Sigmoid colon (tissue), 7 donors: ENCODE measurements around the gene RTL10. TPM values are rescaled to one million over a fixed set of nuclear protein-coding genes. Genes with fewer than 3 reads are reported as not detected.

Experiments used
- DNase-seq: peaks from one replicate; pipeline ENCODE4 v3.0.0-alpha.2; 2019
- H3K27ac ChIP-seq, 4 donors: fragments of 200-600 bp; sonication (generic); one replicate each; pipeline ENCODE4 v1.5.1; 2016 to 2019; ENCODE audit warnings: mild to moderate bottlenecking in 1 of 4
- H3K27me3 ChIP-seq, 3 donors: fragments of 200-600 bp; sonication (generic); one replicate each; pipeline ENCODE4 v1.5.1; 2019; ENCODE audit warnings: mild to moderate bottlenecking in 1 of 3
- H3K36me3 ChIP-seq, 4 donors: fragments of 200-600 bp; sonication (generic); one replicate each; pipeline ENCODE4 v1.5.1; 2016 to 2019
- H3K4me1 ChIP-seq, 4 donors: fragments of 200-600 bp; sonication (generic); one replicate each; pipeline ENCODE4 v1.5.1; 2017 to 2019
- H3K4me3 ChIP-seq, 4 donors: fragments of 200-600 bp; sonication (generic); one replicate each; pipeline ENCODE4 v1.5.1; 2017 to 2019; ENCODE audit warnings: mild to moderate bottlenecking in 2 of 4, moderate library complexity in 1 of 4
- H3K9me3 ChIP-seq, 4 donors: fragments of 200-600 bp in 3 of 4; sonication (generic) in 3 of 4; one replicate each; pipeline versions ENCODE4 v1.5.1 to v1.6.1; 2013 to 2019
- EP300 ChIP-seq, 4 donors: sonication (generic); formaldehyde crosslinking; IDR thresholded peaks; one replicate each; pipeline ENCODE4 v1.6.1; 2017; ENCODE audit warnings: antibody characterized with exemption in 4 of 4
- POLR2A ChIP-seq, 2 donors: fragments of 450-650 bp; IDR thresholded peaks; one replicate each; pipeline ENCODE4 v1.6.1; 2016; ENCODE audit warnings: antibody characterized with exemption in 2 of 2, mild to moderate bottlenecking in 2 of 2, moderate library complexity in 2 of 2
- POLR2AphosphoS5 ChIP-seq, 4 donors: sonication (generic); formaldehyde crosslinking; IDR thresholded peaks; one replicate each; pipeline ENCODE4 v1.6.1; 2017; ENCODE audit warnings: antibody characterized with exemption in 4 of 4
- WGBS, 2 donors: extraction: QIAGEN DNeasy Blood & Tissue Kit; methylation state at CpG; one replicate each; pipeline ENCODE4 v1.1.7; 2013; 5-methylcytosine and 5-hydroxymethylcytosine counted together
- intact Hi-C: fragments of 100-400 bp; cut with DNase I; formaldehyde crosslinking; loops from one replicate; pipeline ENCODE4 v1.15.1; 2023
- polyA plus RNA-seq, 3 donors: library from polyadenylated mRNA; stranded (reverse); fragments of 200-250 nt; gene quantifications; one replicate each; pipeline ENCODE4 v1.2.3, GENCODE V29; 2013
- total RNA-seq, 4 donors: library from RNA; depleted of rRNA; stranded (reverse); fragments of >200 nt; gene quantifications; one replicate each; pipeline ENCODE4 v1.1.0, GENCODE V29; 2016
- TF ChIP-seq, protein P1 (sequence below), 4 experiments: fragments of 450-650 bp in 3 of 4; fragments of 200-600 bp in 1 of 4; IDR thresholded peaks; one replicate each; pipeline ENCODE4 v1.5.1; 2016 to 2019; ENCODE audit warnings: antibody characterized with exemption in 4 of 4, mild to moderate bottlenecking in 3 of 4, moderate library complexity in 2 of 4
- donor health status: healthy with polysubstance abuse.
- donor health status: Bipolar disorder and iron deficiency.
- donor health status: healthy.

RTL10 gene
- total and polyA plus RNA-seq, 7 donors = 1.8 to 15.0 (median 7.8) TPM

DNA sequence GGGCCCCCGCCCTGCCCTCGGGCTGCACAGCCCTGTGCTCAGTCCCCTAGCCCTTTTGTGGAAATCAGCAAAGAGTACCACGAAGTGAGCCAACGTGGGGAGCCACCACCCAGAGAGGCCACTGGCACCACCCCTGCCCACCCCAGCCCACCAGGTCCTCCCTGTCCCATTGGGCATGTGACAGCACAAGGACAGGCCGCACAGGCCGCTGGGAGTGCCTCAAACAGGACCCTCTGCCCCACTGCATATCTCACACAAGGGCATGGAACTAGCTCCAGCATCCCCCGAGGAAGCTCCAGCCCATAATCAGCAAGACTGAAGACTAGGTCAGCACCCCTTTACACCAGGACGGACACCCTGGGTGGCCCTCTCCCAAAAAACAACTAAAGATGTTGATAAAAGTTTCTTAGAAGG, 29.7 kb downstream of the RTL10 start:
- 94% methylated on average over 8 of the region's 8 CpGs for WGBS, 2 donors
- no peaks in the 10 kb centered on the region for H3K36me3 ChIP-seq
- no peaks in the 10 kb centered on the region for H3K4me1 ChIP-seq
- peak; percentile 42 for DNase-seq
- TF ChIP-seq EP300 (IDR thresholded peaks at IDR 0.05) (no peak), POLR2AphosphoS5 (IDR thresholded peaks at IDR 0.05) (no peak), POLR2A (IDR thresholded peaks at IDR 0.05) (no peak)
- TF ChIP-seq, protein P1, sequence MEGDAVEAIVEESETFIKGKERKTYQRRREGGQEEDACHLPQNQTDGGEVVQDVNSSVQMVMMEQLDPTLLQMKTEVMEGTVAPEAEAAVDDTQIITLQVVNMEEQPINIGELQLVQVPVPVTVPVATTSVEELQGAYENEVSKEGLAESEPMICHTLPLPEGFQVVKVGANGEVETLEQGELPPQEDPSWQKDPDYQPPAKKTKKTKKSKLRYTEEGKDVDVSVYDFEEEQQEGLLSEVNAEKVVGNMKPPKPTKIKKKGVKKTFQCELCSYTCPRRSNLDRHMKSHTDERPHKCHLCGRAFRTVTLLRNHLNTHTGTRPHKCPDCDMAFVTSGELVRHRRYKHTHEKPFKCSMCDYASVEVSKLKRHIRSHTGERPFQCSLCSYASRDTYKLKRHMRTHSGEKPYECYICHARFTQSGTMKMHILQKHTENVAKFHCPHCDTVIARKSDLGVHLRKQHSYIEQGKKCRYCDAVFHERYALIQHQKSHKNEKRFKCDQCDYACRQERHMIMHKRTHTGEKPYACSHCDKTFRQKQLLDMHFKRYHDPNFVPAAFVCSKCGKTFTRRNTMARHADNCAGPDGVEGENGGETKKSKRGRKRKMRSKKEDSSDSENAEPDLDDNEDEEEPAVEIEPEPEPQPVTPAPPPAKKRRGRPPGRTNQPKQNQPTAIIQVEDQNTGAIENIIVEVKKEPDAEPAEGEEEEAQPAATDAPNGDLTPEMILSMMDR (IDR thresholded peaks at IDR 0.05) = no peak
- intact Hi-C loops = no loop called here
- no peak overlapping the region for H3K27ac ChIP-seq
- no peaks in the 10 kb centered on the region for H3K27me3 ChIP-seq
- H3K4me3 ChIP-seq = no peak overlapping the region
- no peaks in the 10 kb centered on the region for H3K9me3 ChIP-seq

DNA sequence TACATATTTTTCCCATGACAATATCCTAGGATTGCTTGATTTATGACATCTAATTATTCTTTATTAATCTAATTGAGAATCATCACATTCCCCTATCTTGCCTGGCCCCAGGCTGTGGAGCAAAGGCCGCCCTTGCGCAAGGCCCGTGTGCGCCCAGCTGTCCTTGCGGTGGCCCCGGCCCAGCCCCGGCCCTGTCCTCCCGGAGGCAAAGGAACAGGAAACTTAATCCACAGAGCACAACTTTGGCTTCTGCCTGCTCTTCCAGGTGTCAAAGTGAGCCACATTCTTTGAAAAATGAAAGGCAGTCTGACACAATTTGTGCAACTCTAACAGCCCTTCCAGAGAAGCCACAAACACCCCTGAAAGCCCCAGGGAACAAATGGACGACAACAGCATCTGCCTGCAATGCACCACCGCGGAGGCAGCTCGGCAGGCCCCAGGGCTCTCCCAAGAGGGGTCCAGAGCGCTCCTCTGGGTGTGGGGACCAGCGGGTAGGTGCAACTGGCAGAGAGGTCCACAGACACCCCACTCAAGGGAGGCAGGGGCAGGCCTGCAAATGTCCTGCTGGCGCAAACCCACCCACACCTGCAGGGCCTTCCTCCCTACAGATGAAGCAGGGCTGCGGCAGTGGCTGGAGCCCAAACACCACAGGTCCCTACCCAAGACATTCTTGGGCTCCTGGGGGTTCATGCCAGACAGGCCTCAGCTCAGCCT, 30.3 kb downstream of the RTL10 start:
- intact Hi-C loops = no loop called here
- 78 to 90% methylated on average over 16 of the region's 16 CpGs for WGBS, 2 donors
- no peak overlapping the region for H3K4me3 ChIP-seq
- H3K36me3 ChIP-seq = no peaks in the 10 kb centered on the region
- H3K9me3 ChIP-seq = no peaks in the 10 kb centered on the region
- peak; percentile 34 for DNase-seq
- H3K27me3 ChIP-seq = no peaks in the 10 kb centered on the region
- no peak overlapping the region for H3K27ac ChIP-seq
- no peak for TF ChIP-seq POLR2A (IDR thresholded peaks at IDR 0.05)
- TF ChIP-seq, protein P1 (IDR thresholded peaks at IDR 0.05) = no peak
- no peak for TF ChIP-seq EP300 (IDR thresholded peaks at IDR 0.05)
- no peak for TF ChIP-seq POLR2AphosphoS5 (IDR thresholded peaks at IDR 0.05)
- no peaks in the 10 kb centered on the region for H3K4me1 ChIP-seq

DNA sequence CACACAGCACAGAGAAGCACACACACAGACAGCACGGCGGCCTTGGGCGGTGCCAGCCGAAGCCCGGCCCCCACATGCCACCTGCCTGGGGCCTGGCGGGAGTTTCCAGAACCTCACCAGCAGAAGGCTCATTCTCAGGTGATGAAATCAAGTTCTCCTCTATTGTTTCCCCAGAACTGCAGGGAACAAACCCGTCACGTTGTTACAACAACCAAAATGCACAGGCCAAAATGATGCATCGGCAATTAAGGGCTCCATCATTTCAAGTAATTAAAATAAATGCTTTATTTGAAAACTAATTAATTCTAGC, 30.8 kb downstream of the RTL10 start:
- Histone ChIP-seq H3K27me3 (no peaks in the 10 kb centered on the region), H3K9me3 (no peaks in the 10 kb centered on the region), H3K27ac (no peak overlapping the region), H3K36me3 (no peaks in the 10 kb centered on the region), H3K4me3 (no peak overlapping the region), H3K4me1 (no peaks in the 10 kb centered on the region)
- peak; percentile 26 for DNase-seq
- no peak for TF ChIP-seq POLR2AphosphoS5 (IDR thresholded peaks at IDR 0.05)
- TF ChIP-seq POLR2A (IDR thresholded peaks at IDR 0.05) = no peak
- TF ChIP-seq, protein P1 (IDR thresholded peaks at IDR 0.05) = no peak
- TF ChIP-seq EP300 (IDR thresholded peaks at IDR 0.05) = no peak
- intact Hi-C loops = no loop called here
- 80 to 94% methylated on average over 9 of the region's 9 CpGs for WGBS, 2 donors

DNA sequence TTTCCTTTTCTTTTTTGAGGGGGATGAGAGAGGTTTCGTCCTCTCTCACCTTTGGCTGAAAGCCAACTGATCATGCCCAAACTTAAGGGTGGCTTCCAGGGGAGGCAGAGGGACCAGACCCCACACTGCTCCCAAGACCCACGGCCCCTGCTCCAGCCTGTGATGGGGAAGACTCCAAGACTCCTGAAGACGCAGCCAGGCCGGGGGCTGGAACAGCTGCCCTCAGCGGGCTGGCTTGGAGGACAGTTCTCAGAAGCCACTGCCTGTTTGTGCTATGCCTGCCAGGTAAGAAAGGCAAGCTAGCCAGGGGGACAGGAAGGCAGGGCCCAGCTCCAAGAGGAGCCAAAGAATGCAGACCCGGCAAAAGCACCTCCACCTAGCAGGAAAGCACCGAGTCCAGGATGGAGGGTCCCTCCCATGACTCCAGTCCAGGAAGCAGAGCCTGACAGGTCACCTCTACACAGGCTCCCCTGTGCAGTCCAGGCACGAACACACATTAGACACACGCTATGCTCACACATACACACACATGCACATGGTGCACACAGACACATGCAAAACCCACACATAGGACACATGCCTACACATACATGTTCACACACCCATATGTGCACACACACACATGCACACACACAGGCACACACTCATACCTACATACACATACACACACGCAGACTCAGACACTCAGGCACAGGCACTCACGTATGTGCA, 31.3 kb downstream of the RTL10 start:
- no peak overlapping the region for H3K27ac ChIP-seq
- WGBS, 2 donors = 87% methylated on average over 11 of the region's 11 CpGs
- H3K4me1 ChIP-seq = no peaks in the 10 kb centered on the region
- peak; percentile 48 for DNase-seq
- no peaks in the 10 kb centered on the region for H3K36me3 ChIP-seq
- intact Hi-C loops = no loop called here
- no peaks in the 10 kb centered on the region for H3K27me3 ChIP-seq
- H3K9me3 ChIP-seq = no peaks in the 10 kb centered on the region
- no peak overlapping the region for H3K4me3 ChIP-seq
- TF ChIP-seq EP300 (IDR thresholded peaks at IDR 0.05) (no peak), POLR2AphosphoS5 (IDR thresholded peaks at IDR 0.05) (no peak), POLR2A (IDR thresholded peaks at IDR 0.05) (no peak)
- TF ChIP-seq, protein P1 (IDR thresholded peaks at IDR 0.05) = no peak
